ENCODE data around the gene CENPX. TPM values are rescaled to one million over a fixed set of nuclear protein-coding genes. Genes with fewer than 3 reads are reported as not detected.

The CENPX gene
- total and polyA plus RNA-seq, 2 of the 13 experiments (the other 11 are each of a cell fraction or from before 2014, with no cell fraction given) = 92.7 to 170 TPM

GRCh38 chr17:81978524-81979298, 44.0 kb downstream of the CENPX start (continued):
- TF ChIP-seq HIC2 (CRISPR knock-in tag; IDR thresholded peaks at IDR 0.05; ENCODE audit: low read depth) = peak; percentile 94
- no peak for TF ChIP-seq ZNF264 (CRISPR knock-in tag; IDR thresholded peaks at IDR 0.05)
- TF ChIP-seq BRCA1 (CRISPR knock-in tag; IDR thresholded peaks at IDR 0.05) = no peak
- TF ChIP-seq ZNF564 (CRISPR knock-in tag; IDR thresholded peaks at IDR 0.05) = no peak
- peak; percentile 45; the same call in 1 of the 2 replicates for TF ChIP-seq KAT7 (CRISPR knock-in tag; IDR thresholded peaks at IDR 0.05; ENCODE audit: borderline replicate concordance)
- TF ChIP-seq ZFP90 (CRISPR knock-in tag; IDR thresholded peaks at IDR 0.05; ENCODE audit: borderline replicate concordance) = no peak
- no peak for TF ChIP-seq RBM39 (IDR thresholded peaks at IDR 0.05; ENCODE audit: low read depth, low read length, poor library complexity, severe bottlenecking)
- no peak for TF ChIP-seq YEATS2 (CRISPR knock-in tag; IDR thresholded peaks at IDR 0.05; ENCODE audit: borderline replicate concordance)
- peak; percentile 23; the same call in 1 of the 2 replicates for TF ChIP-seq ZNF414 (CRISPR knock-in tag; IDR thresholded peaks at IDR 0.05)
- no peak for TF ChIP-seq ZFY (CRISPR knock-in tag; IDR thresholded peaks at IDR 0.05)
- TF ChIP-seq ZFP36 (IDR thresholded peaks at IDR 0.05; ENCODE audit: borderline replicate concordance, low read depth, low read length, partially characterized antibody) = no peak
- no peak for TF ChIP-seq ZHX2 (IDR thresholded peaks at IDR 0.05; ENCODE audit: low read depth)
- no peak for TF ChIP-seq ZHX2 (CRISPR knock-in tag; IDR thresholded peaks at IDR 0.05; ENCODE audit: borderline replicate concordance)
- TF ChIP-seq ZNF33A (CRISPR knock-in tag; IDR thresholded peaks at IDR 0.05; ENCODE audit: borderline replicate concordance) = no peak
- no peak for TF ChIP-seq ZBTB39 (CRISPR knock-in tag; IDR thresholded peaks at IDR 0.05)
- no peak for TF ChIP-seq ZNF556 (CRISPR knock-in tag; IDR thresholded peaks at IDR 0.05; ENCODE audit: borderline replicate concordance)
- no peak for TF ChIP-seq PBX2 (CRISPR knock-in tag; IDR thresholded peaks at IDR 0.05)

All from HepG2 (cell line).